ENCODE results near the gene DMD.
A peak's percentile ranks its signal among the peaks of the same experiment; 100 is the strongest.

The DMD gene

DNA sequence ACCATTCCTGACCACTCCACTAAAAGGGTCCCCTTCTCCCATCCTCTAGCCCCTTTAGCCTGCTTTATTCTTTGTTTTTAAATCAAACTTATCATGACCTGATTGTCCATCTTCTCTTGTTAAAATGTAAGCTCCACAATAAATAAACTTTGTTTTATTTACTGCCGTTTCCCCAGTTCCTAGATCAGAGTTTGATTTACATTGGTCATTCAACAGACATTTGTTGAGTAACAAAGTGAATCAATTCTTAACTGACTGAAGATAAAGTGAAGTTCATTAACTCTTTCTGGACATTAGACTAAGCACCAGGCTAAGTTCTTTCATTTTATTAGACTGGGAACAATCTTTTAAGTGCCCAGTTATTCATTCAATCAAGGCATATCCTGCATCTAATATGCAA lies 1876.4 kb downstream of the DMD start:
- Histone ChIP-seq H3K27ac (ENCODE audit: low read length) (no peak overlapping the region), H3K9me3 (ENCODE audit: control insufficient read depth in 2 of 2, low read length in 2 of 2) (no peaks in the 10 kb centered on the region), H3K27me3 (ENCODE audit: control insufficient read depth in 1 of 2, insufficient read depth in 2 of 2, low read length in 2 of 2) (no peaks in the 10 kb centered on the region)

GRCh38 chrX:31333165-31333831 lies 1878.1 kb downstream of the DMD start:
- Histone ChIP-seq H3K4me1 (ENCODE audit: control insufficient read depth, insufficient read depth, low read length) (no peaks in the 10 kb centered on the region), H3K4me3 (ENCODE audit: low read length in 2 of 2) (no peak overlapping the region), H3K9ac (ENCODE audit: low read length in 2 of 2) (no peak overlapping the region), H3K27ac (ENCODE audit: low read length) (no peak overlapping the region), H3K36me3 (ENCODE audit: control insufficient read depth in 2 of 2, insufficient read depth in 2 of 2, low read length in 2 of 2) (no peaks in the 10 kb centered on the region), H3K9me3 (ENCODE audit: control insufficient read depth in 2 of 2, low read length in 2 of 2) (no peaks in the 10 kb centered on the region), H3K27me3 (ENCODE audit: control insufficient read depth in 1 of 2, insufficient read depth in 2 of 2, low read length in 2 of 2) (no peaks in the 10 kb centered on the region)

More for the DNA sequence above, 1876.4 kb downstream of the DMD start:
- Histone ChIP-seq H3K4me3 (ENCODE audit: low read length in 2 of 2) (no peak overlapping the region), H3K9ac (ENCODE audit: low read length in 2 of 2) (no peak overlapping the region), H3K4me1 (ENCODE audit: control insufficient read depth, insufficient read depth, low read length) (peaks cover 2% of the 10 kb centered on the region), H3K36me3 (ENCODE audit: control insufficient read depth in 2 of 2, insufficient read depth in 2 of 2, low read length in 2 of 2) (no peaks in the 10 kb centered on the region)

- H3K36me3 ChIP-seq (ENCODE audit: control insufficient read depth in 2 of 2, insufficient read depth in 2 of 2, low read length in 2 of 2), result no peaks in the 10 kb centered on the region
- no peak overlapping the region for H3K9ac ChIP-seq (ENCODE audit: low read length in 2 of 2)
- H3K27me3 ChIP-seq (ENCODE audit: control insufficient read depth in 1 of 2, insufficient read depth in 2 of 2, low read length in 2 of 2), result no peaks in the 10 kb centered on the region
- no peak overlapping the region for H3K4me3 ChIP-seq (ENCODE audit: low read length in 2 of 2)
- no peak overlapping the region for H3K27ac ChIP-seq (ENCODE audit: low read length)
- no peaks in the 10 kb centered on the region for H3K9me3 ChIP-seq (ENCODE audit: control insufficient read depth in 2 of 2, low read length in 2 of 2)
- no peaks in the 10 kb centered on the region for H3K4me1 ChIP-seq (ENCODE audit: control insufficient read depth, insufficient read depth, low read length)
Measured at GRCh38 chrX:31331928-31332327, 1879.4 kb downstream of the DMD start.

GRCh38 chrX:31331015-31331414 lies 1880.3 kb downstream of the DMD start:
- Histone ChIP-seq H3K36me3 (ENCODE audit: control insufficient read depth in 2 of 2, insufficient read depth in 2 of 2, low read length in 2 of 2) (no peaks in the 10 kb centered on the region), H3K4me3 (ENCODE audit: low read length in 2 of 2) (no peak overlapping the region), H3K27ac (ENCODE audit: low read length) (no peak overlapping the region), H3K9ac (ENCODE audit: low read length in 2 of 2) (no peak overlapping the region), H3K4me1 (ENCODE audit: control insufficient read depth, insufficient read depth, low read length) (no peaks in the 10 kb centered on the region), H3K9me3 (ENCODE audit: control insufficient read depth in 2 of 2, low read length in 2 of 2) (no peaks in the 10 kb centered on the region), H3K27me3 (ENCODE audit: control insufficient read depth in 1 of 2, insufficient read depth in 2 of 2, low read length in 2 of 2) (no peaks in the 10 kb centered on the region)

- Histone ChIP-seq H3K27me3 (ENCODE audit: control insufficient read depth in 1 of 2, insufficient read depth in 2 of 2, low read length in 2 of 2) (no peaks in the 10 kb centered on the region), H3K4me1 (ENCODE audit: control insufficient read depth, insufficient read depth, low read length) (no peaks in the 10 kb centered on the region), H3K4me3 (ENCODE audit: low read length in 2 of 2) (no peak overlapping the region), H3K9ac (ENCODE audit: low read length in 2 of 2) (no peak overlapping the region), H3K9me3 (ENCODE audit: control insufficient read depth in 2 of 2, low read length in 2 of 2) (no peaks in the 10 kb centered on the region), H3K27ac (ENCODE audit: low read length) (no peak overlapping the region), H3K36me3 (ENCODE audit: control insufficient read depth in 2 of 2, insufficient read depth in 2 of 2, low read length in 2 of 2) (no peaks in the 10 kb centered on the region)
Measured at GRCh38 chrX:31329298-31329697, 1882.1 kb downstream of the DMD start.

GRCh38 chrX:31323658-31324057 lies 1887.7 kb downstream of the DMD start:
- H3K27ac ChIP-seq (ENCODE audit: low read length), result no peak overlapping the region
- no peak overlapping the region for H3K9ac ChIP-seq (ENCODE audit: low read length in 2 of 2)
- no peaks in the 10 kb centered on the region for H3K36me3 ChIP-seq (ENCODE audit: control insufficient read depth in 2 of 2, insufficient read depth in 2 of 2, low read length in 2 of 2)
- no peaks in the 10 kb centered on the region for H3K27me3 ChIP-seq (ENCODE audit: control insufficient read depth in 1 of 2, insufficient read depth in 2 of 2, low read length in 2 of 2)
- H3K9me3 ChIP-seq (ENCODE audit: control insufficient read depth in 2 of 2, low read length in 2 of 2), result no peaks in the 10 kb centered on the region
- H3K4me3 ChIP-seq (ENCODE audit: low read length in 2 of 2), result no peak overlapping the region
- H3K4me1 ChIP-seq (ENCODE audit: control insufficient read depth, insufficient read depth, low read length), result no peaks in the 10 kb centered on the region

DNA sequence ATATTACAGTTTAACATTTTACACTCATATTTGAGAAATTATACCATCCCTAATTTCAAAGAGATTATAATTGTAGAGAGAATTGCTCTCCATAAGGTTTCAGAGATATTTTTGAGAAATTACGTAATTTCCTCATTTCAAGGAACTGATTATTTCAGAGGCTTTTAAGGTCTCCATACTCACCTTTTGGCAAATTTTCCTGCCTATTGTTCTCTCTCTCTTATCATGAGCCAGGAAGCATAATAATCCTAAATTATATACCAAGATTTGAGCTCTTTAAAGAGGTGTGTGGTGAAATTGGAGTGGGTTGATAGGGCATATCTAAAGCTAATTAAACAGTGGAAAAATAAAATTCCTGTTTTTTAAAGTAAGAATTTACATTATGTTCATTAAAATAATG lies 1890.6 kb downstream of the DMD start:
- no peak overlapping the region for H3K27ac ChIP-seq (ENCODE audit: low read length)
- H3K9me3 ChIP-seq (ENCODE audit: control insufficient read depth in 2 of 2, low read length in 2 of 2), result no peaks in the 10 kb centered on the region
- no peaks in the 10 kb centered on the region for H3K4me1 ChIP-seq (ENCODE audit: control insufficient read depth, insufficient read depth, low read length)
- H3K27me3 ChIP-seq (ENCODE audit: control insufficient read depth in 1 of 2, insufficient read depth in 2 of 2, low read length in 2 of 2), result no peaks in the 10 kb centered on the region
- H3K36me3 ChIP-seq (ENCODE audit: control insufficient read depth in 2 of 2, insufficient read depth in 2 of 2, low read length in 2 of 2), result no peaks in the 10 kb centered on the region
- no peak overlapping the region for H3K9ac ChIP-seq (ENCODE audit: low read length in 2 of 2)
- no peak overlapping the region for H3K4me3 ChIP-seq (ENCODE audit: low read length in 2 of 2)

- Histone ChIP-seq H3K4me3 (ENCODE audit: low read length in 2 of 2) (no peak overlapping the region), H3K9me3 (ENCODE audit: control insufficient read depth in 2 of 2, low read length in 2 of 2) (no peaks in the 10 kb centered on the region), H3K9ac (ENCODE audit: low read length in 2 of 2) (no peak overlapping the region), H3K36me3 (ENCODE audit: control insufficient read depth in 2 of 2, insufficient read depth in 2 of 2, low read length in 2 of 2) (no peaks in the 10 kb centered on the region), H3K27me3 (ENCODE audit: control insufficient read depth in 1 of 2, insufficient read depth in 2 of 2, low read length in 2 of 2) (no peaks in the 10 kb centered on the region), H3K27ac (ENCODE audit: low read length) (no peak overlapping the region), H3K4me1 (ENCODE audit: control insufficient read depth, insufficient read depth, low read length) (no peaks in the 10 kb centered on the region)
Measured at GRCh38 chrX:31319586-31319985, 1891.8 kb downstream of the DMD start.

GRCh38 chrX:31318866-31319265 lies 1892.5 kb downstream of the DMD start:
- Histone ChIP-seq H3K4me3 (ENCODE audit: low read length in 2 of 2) (no peak overlapping the region), H3K9me3 (ENCODE audit: control insufficient read depth in 2 of 2, low read length in 2 of 2) (no peaks in the 10 kb centered on the region), H3K36me3 (ENCODE audit: control insufficient read depth in 2 of 2, insufficient read depth in 2 of 2, low read length in 2 of 2) (no peaks in the 10 kb centered on the region), H3K27me3 (ENCODE audit: control insufficient read depth in 1 of 2, insufficient read depth in 2 of 2, low read length in 2 of 2) (no peaks in the 10 kb centered on the region), H3K9ac (ENCODE audit: low read length in 2 of 2) (no peak overlapping the region), H3K27ac (ENCODE audit: low read length) (no peak overlapping the region), H3K4me1 (ENCODE audit: control insufficient read depth, insufficient read depth, low read length) (no peaks in the 10 kb centered on the region)

- Histone ChIP-seq H3K27me3 (ENCODE audit: control insufficient read depth in 1 of 2, insufficient read depth in 2 of 2, low read length in 2 of 2) (no peaks in the 10 kb centered on the region), H3K9ac (ENCODE audit: low read length in 2 of 2) (no peak overlapping the region), H3K27ac (ENCODE audit: low read length) (no peak overlapping the region), H3K9me3 (ENCODE audit: control insufficient read depth in 2 of 2, low read length in 2 of 2) (no peaks in the 10 kb centered on the region), H3K36me3 (ENCODE audit: control insufficient read depth in 2 of 2, insufficient read depth in 2 of 2, low read length in 2 of 2) (no peaks in the 10 kb centered on the region), H3K4me3 (ENCODE audit: low read length in 2 of 2) (no peak overlapping the region), H3K4me1 (ENCODE audit: control insufficient read depth, insufficient read depth, low read length) (no peaks in the 10 kb centered on the region)
Measured at GRCh38 chrX:31316340-31316991, 1894.9 kb downstream of the DMD start.

GRCh38 chrX:31314921-31315320 lies 1896.4 kb downstream of the DMD start:
- no peak overlapping the region for H3K27ac ChIP-seq (ENCODE audit: low read length)

More at GRCh38 chrX:31314921-31315320, 1896.4 kb downstream of the DMD start:
- Histone ChIP-seq H3K4me3 (ENCODE audit: low read length in 2 of 2) (no peak overlapping the region), H3K27me3 (ENCODE audit: control insufficient read depth in 1 of 2, insufficient read depth in 2 of 2, low read length in 2 of 2) (no peaks in the 10 kb centered on the region), H3K4me1 (ENCODE audit: control insufficient read depth, insufficient read depth, low read length) (no peaks in the 10 kb centered on the region), H3K36me3 (ENCODE audit: control insufficient read depth in 2 of 2, insufficient read depth in 2 of 2, low read length in 2 of 2) (no peaks in the 10 kb centered on the region), H3K9me3 (ENCODE audit: control insufficient read depth in 2 of 2, low read length in 2 of 2) (no peaks in the 10 kb centered on the region), H3K9ac (ENCODE audit: low read length in 2 of 2) (peak overlapping the region in 1 of 2 donors; percentile 14)

Measured in stomach smooth muscle (tissue), 2 donors.